ENCODE results near the gene MAP7D2. TPM values are rescaled to one million over a fixed set of nuclear protein-coding genes. Genes with fewer than 3 reads are reported as not detected.
"Not testable (repeated sequence)": the region's sequence is repeated elsewhere in the genome, so short reads cannot be mapped to it uniquely, and the experiment has no call there.

The MAP7D2 gene
- total RNA-seq = 0.23 and 0.50 TPM in 2 replicates

- Mint-ChIP-seq H3K27me3 (peaks cover 15% of the 10 kb centered on the region), H3K9me3 (no peaks in the 10 kb centered on the region), H3K27ac (no peak within 1 kb of the TSS), H3K36me3 (ENCODE audit: low read depth) (no peaks in the 10 kb centered on the region), H3K4me3 (peak within 1 kb of the TSS; percentile 64), H3K4me1 (peaks cover 3% of the 10 kb centered on the region)
- intact Hi-C loops (cut with micrococcal nuclease) = no loop called here
- no peak for DNase-seq
Measured at GRCh38 chrX:20116577-20117240, at the start of gene MAP7D2. Gene MAP7D2 (minus strand): TSS chrX:20116907. CDS start chrX:20116879, 28 bp downstream.

GRCh38 chrX:20162516-20162915 is 45.8 kb upstream of the MAP7D2 start:
- H3K4me3 Mint-ChIP-seq; DNase-seq; H3K9me3 Mint-ChIP-seq; H3K4me1 Mint-ChIP-seq; H3K27ac Mint-ChIP-seq; H3K27me3 Mint-ChIP-seq; intact Hi-C loops (cut with micrococcal nuclease): not testable (repeated sequence)
- H3K36me3 Mint-ChIP-seq (ENCODE audit: low read depth) = peaks cover 35% of the 10 kb centered on the region

GRCh38 chrX:20159797-20160385 is 43.2 kb upstream of the MAP7D2 start:
- DNase-seq = no peak
- Mint-ChIP-seq H3K4me3 (no peak overlapping the region), H3K27me3 (no peaks in the 10 kb centered on the region), H3K9me3 (no peaks in the 10 kb centered on the region), H3K4me1 (no peaks in the 10 kb centered on the region), H3K27ac (no peak overlapping the region), H3K36me3 (ENCODE audit: low read depth) (peaks cover 42% of the 10 kb centered on the region)
- intact Hi-C loops (cut with micrococcal nuclease) = no loop called here

GRCh38 chrX:20151689-20152088 is 35.0 kb upstream of the MAP7D2 start:
- no peak overlapping the region for H3K27ac Mint-ChIP-seq
- no peak for DNase-seq
- H3K4me3 Mint-ChIP-seq = no peak overlapping the region
- no peaks in the 10 kb centered on the region for H3K27me3 Mint-ChIP-seq
- H3K36me3 Mint-ChIP-seq (ENCODE audit: low read depth) = peaks cover 37% of the 10 kb centered on the region
- intact Hi-C loops (cut with micrococcal nuclease) = no loop called here
- no peaks in the 10 kb centered on the region for H3K9me3 Mint-ChIP-seq
- H3K4me1 Mint-ChIP-seq = no peaks in the 10 kb centered on the region

- Mint-ChIP-seq H3K27ac (no peak overlapping the region), H3K9me3 (no peaks in the 10 kb centered on the region), H3K27me3 (no peaks in the 10 kb centered on the region), H3K4me3 (no peak overlapping the region), H3K4me1 (peaks cover 3% of the 10 kb centered on the region), H3K36me3 (ENCODE audit: low read depth) (peaks cover 22% of the 10 kb centered on the region)
- intact Hi-C loops (cut with micrococcal nuclease) = no loop called here
- DNase-seq = no peak
Measured at GRCh38 chrX:20149326-20149725, 32.6 kb upstream of the MAP7D2 start.

GRCh38 chrX:20147561-20147960 is 30.9 kb upstream of the MAP7D2 start:
- peaks cover 16% of the 10 kb centered on the region for H3K36me3 Mint-ChIP-seq (ENCODE audit: low read depth)
- H3K27ac Mint-ChIP-seq = no peak overlapping the region
- no peaks in the 10 kb centered on the region for H3K27me3 Mint-ChIP-seq
- intact Hi-C loops (cut with micrococcal nuclease) = no loop called here
- DNase-seq = no peak
- H3K4me3 Mint-ChIP-seq = no peak overlapping the region
- H3K9me3 Mint-ChIP-seq = no peaks in the 10 kb centered on the region
- H3K4me1 Mint-ChIP-seq = peaks cover 8% of the 10 kb centered on the region

GRCh38 chrX:20144491-20144890 is 27.8 kb upstream of the MAP7D2 start:
- H3K4me3 Mint-ChIP-seq = no peak overlapping the region
- no peak for DNase-seq
- H3K4me1 Mint-ChIP-seq = peaks cover 13% of the 10 kb centered on the region
- no peaks in the 10 kb centered on the region for H3K9me3 Mint-ChIP-seq
- intact Hi-C loops (cut with micrococcal nuclease) = loop anchor here (5.0 kb wide), 1 partner anchor 123 kb away; the partner anchor contains the start of gene RPS6KA3
- no peaks in the 10 kb centered on the region for H3K27me3 Mint-ChIP-seq
- peak overlapping the region; percentile 29 for H3K27ac Mint-ChIP-seq
- peaks cover 18% of the 10 kb centered on the region for H3K36me3 Mint-ChIP-seq (ENCODE audit: low read depth)

- Mint-ChIP-seq H3K27me3 (no peaks in the 10 kb centered on the region), H3K4me1 (peaks cover 17% of the 10 kb centered on the region), H3K27ac (no peak overlapping the region), H3K36me3 (ENCODE audit: low read depth) (peaks cover 19% of the 10 kb centered on the region), H3K4me3 (no peak overlapping the region), H3K9me3 (no peaks in the 10 kb centered on the region)
- DNase-seq = no peak
- intact Hi-C loops (cut with micrococcal nuclease) = loop anchor here (5.0 kb wide), 1 partner anchor 124 kb away; the partner anchor contains the start of gene RPS6KA3
Measured at GRCh38 chrX:20143561-20143960, 26.9 kb upstream of the MAP7D2 start.

GRCh38 chrX:20143111-20143510 is 26.4 kb upstream of the MAP7D2 start:
- peak overlapping the region; percentile 65 for H3K27ac Mint-ChIP-seq
- no peaks in the 10 kb centered on the region for H3K9me3 Mint-ChIP-seq
- intact Hi-C loops (cut with micrococcal nuclease) = loop anchor here (5.0 kb wide), 1 partner anchor 124 kb away; the partner anchor contains the start of gene RPS6KA3

GRCh38 chrX:20141281-20142220 is 24.8 kb upstream of the MAP7D2 start, which contains the start of gene EIF1AX:
Gene EIF1AX (minus strand): TSS chrX:20141838. CDS start chrX:20141640, 198 bp downstream.
- Mint-ChIP-seq H3K9me3 (no peaks in the 10 kb centered on the region), H3K27ac (peak within 1 kb of the TSS; percentile 89), H3K27me3 (no peaks in the 10 kb centered on the region), H3K4me3 (peak within 1 kb of the TSS; percentile 88), H3K4me1 (peaks cover 17% of the 10 kb centered on the region), H3K36me3 (ENCODE audit: low read depth) (peaks cover 25% of the 10 kb centered on the region)
- DNase-seq = peak; percentile 98
- intact Hi-C loops (cut with micrococcal nuclease) = loop anchor here (5.0 kb wide), 1 partner anchor 126 kb away; the partner anchor contains the start of gene RPS6KA3

More at GRCh38 chrX:20143111-20143510, 26.4 kb upstream of the MAP7D2 start:
- no peaks in the 10 kb centered on the region for H3K27me3 Mint-ChIP-seq
- H3K4me1 Mint-ChIP-seq = peaks cover 17% of the 10 kb centered on the region
- no peak for DNase-seq
- peak overlapping the region; percentile 51 for H3K4me3 Mint-ChIP-seq
- peaks cover 18% of the 10 kb centered on the region for H3K36me3 Mint-ChIP-seq (ENCODE audit: low read depth)

GRCh38 chrX:20140420-20140819 is 23.7 kb upstream of the MAP7D2 start:
- H3K27ac Mint-ChIP-seq = peak overlapping the region; percentile 11
- peaks cover 25% of the 10 kb centered on the region for H3K4me1 Mint-ChIP-seq
- no peaks in the 10 kb centered on the region for H3K9me3 Mint-ChIP-seq
- intact Hi-C loops (cut with micrococcal nuclease) = loop anchor here (5.0 kb wide), 1 partner anchor 127 kb away; the partner anchor contains the start of gene RPS6KA3
- no peak for DNase-seq
- peaks cover 35% of the 10 kb centered on the region for H3K36me3 Mint-ChIP-seq (ENCODE audit: low read depth)
- H3K27me3 Mint-ChIP-seq = no peaks in the 10 kb centered on the region
- peak overlapping the region; percentile 88 for H3K4me3 Mint-ChIP-seq

GRCh38 chrX:20139966-20140365 is 23.3 kb upstream of the MAP7D2 start:
- Mint-ChIP-seq H3K9me3 (no peaks in the 10 kb centered on the region), H3K4me1 (peaks cover 24% of the 10 kb centered on the region), H3K36me3 (ENCODE audit: low read depth) (peaks cover 35% of the 10 kb centered on the region), H3K27me3 (no peaks in the 10 kb centered on the region), H3K27ac (no peak overlapping the region), H3K4me3 (peak overlapping the region; percentile 88)
- intact Hi-C loops (cut with micrococcal nuclease) = loop anchor here (5.0 kb wide), 1 partner anchor 127 kb away; the partner anchor contains the start of gene RPS6KA3
- no peak for DNase-seq

GRCh38 chrX:20135944-20136343 is 19.2 kb upstream of the MAP7D2 start:
- Mint-ChIP-seq H3K36me3 (ENCODE audit: low read depth) (peaks cover 46% of the 10 kb centered on the region), H3K9me3 (no peaks in the 10 kb centered on the region), H3K27ac (no peak overlapping the region), H3K4me3 (no peak overlapping the region), H3K27me3 (no peaks in the 10 kb centered on the region), H3K4me1 (peaks cover 17% of the 10 kb centered on the region)
- intact Hi-C loops (cut with micrococcal nuclease) = no loop called here
- DNase-seq = no peak

All from activated CD4-positive, alpha-beta T cell treated with anti-CD3 and anti-CD28 coated beads, Interleukin-2, amount 10 ng/mL, durations not matched to agents 24 days and 14 days (primary cell).